ENCODE measurements around the gene COMT. TPM values are rescaled to one million over a fixed set of nuclear protein-coding genes. Genes with fewer than 3 reads are reported as not detected.
A peak's percentile ranks its signal among the peaks of the same experiment; 100 is the strongest.

The COMT gene
- total RNA-seq, 1 experiment from 2014 or later: 109 TPM

- no TSS peak for BruUV-seq (replicated peaks)
- no peak for TF ChIP-seq EZH2phosphoT487 (IDR thresholded peaks at IDR 0.05; ENCODE audit: borderline replicate concordance)
- TF ChIP-seq MAX (IDR thresholded peaks at IDR 0.05): peak; percentile 40; the same call in 1 of the 2 replicates
- TF ChIP-seq ELF1 (IDR thresholded peaks at IDR 0.05; ENCODE audit: borderline replicate concordance, low read depth): no peak
- TF ChIP-seq, protein P1, sequence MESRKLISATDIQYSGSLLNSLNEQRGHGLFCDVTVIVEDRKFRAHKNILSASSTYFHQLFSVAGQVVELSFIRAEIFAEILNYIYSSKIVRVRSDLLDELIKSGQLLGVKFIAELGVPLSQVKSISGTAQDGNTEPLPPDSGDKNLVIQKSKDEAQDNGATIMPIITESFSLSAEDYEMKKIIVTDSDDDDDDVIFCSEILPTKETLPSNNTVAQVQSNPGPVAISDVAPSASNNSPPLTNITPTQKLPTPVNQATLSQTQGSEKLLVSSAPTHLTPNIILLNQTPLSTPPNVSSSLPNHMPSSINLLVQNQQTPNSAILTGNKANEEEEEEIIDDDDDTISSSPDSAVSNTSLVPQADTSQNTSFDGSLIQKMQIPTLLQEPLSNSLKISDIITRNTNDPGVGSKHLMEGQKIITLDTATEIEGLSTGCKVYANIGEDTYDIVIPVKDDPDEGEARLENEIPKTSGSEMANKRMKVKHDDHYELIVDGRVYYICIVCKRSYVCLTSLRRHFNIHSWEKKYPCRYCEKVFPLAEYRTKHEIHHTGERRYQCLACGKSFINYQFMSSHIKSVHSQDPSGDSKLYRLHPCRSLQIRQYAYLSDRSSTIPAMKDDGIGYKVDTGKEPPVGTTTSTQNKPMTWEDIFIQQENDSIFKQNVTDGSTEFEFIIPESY (IDR thresholded peaks at IDR 0.05; ENCODE audit: extremely low read depth, insufficient replicate concordance, low read length): no peak
- peak; percentile 51 for TF ChIP-seq YY1 (IDR thresholded peaks at IDR 0.05; ENCODE audit: extremely low read depth, insufficient replicate concordance, low read depth, low read length)
- no peak; the same call in 1 of the 2 replicates for TF ChIP-seq FOSL1 (IDR thresholded peaks at IDR 0.05; ENCODE audit: low read depth)
- TF ChIP-seq TCF7L2 (IDR thresholded peaks at IDR 0.05; ENCODE audit: borderline replicate concordance, extremely low read depth, insufficient read depth, insufficient read length): peak; percentile 12
- peak; percentile 30; the same call in 1 of the 2 replicates for TF ChIP-seq RAD21 (IDR thresholded peaks at IDR 0.05; ENCODE audit: low read depth)
- no peak for TF ChIP-seq SRF (IDR thresholded peaks at IDR 0.05; ENCODE audit: low read depth)
- TF ChIP-seq REST (IDR thresholded peaks at IDR 0.05; ENCODE audit: low read depth): no peak
- TF ChIP-seq SP1 (IDR thresholded peaks at IDR 0.05; ENCODE audit: low read depth): peak; percentile 96
- peak; percentile 83 for TF ChIP-seq EGR1 (IDR thresholded peaks at IDR 0.05; ENCODE audit: low read depth)
- peak; percentile 57; the same call in 1 of the 2 replicates for TF ChIP-seq POLR2AphosphoS5 (IDR thresholded peaks at IDR 0.05; ENCODE audit: low read depth, low read length)
- TF ChIP-seq, protein P2, sequence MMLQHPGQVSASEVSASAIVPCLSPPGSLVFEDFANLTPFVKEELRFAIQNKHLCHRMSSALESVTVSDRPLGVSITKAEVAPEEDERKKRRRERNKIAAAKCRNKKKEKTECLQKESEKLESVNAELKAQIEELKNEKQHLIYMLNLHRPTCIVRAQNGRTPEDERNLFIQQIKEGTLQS (IDR thresholded peaks at IDR 0.05): no peak
- no peak for TF ChIP-seq EZH2 (IDR thresholded peaks at IDR 0.05)
- peak; percentile 76 for TF ChIP-seq JUND (IDR thresholded peaks at IDR 0.05)
- TF ChIP-seq POLR2A (IDR thresholded peaks at IDR 0.05; ENCODE audit: borderline replicate concordance, extremely low read depth, insufficient read depth, insufficient read length): no peak
- H4K20me1 ChIP-seq (ENCODE audit: insufficient read depth): no peaks in the 10 kb centered on the region
- no peak overlapping the region for H2AFZ ChIP-seq (ENCODE audit: low read depth, low read length, poor library complexity, severe bottlenecking)
- peak; percentile 86 for DNase-seq (ENCODE audit: low read depth, low spot score)
- no peaks in the 10 kb centered on the region for H3K9me3 ChIP-seq (ENCODE audit: control insufficient read depth in 1 of 2, insufficient read depth in 1 of 2, low read depth in 1 of 2, low read length in 2 of 2)
- no peaks in the 10 kb centered on the region for H3K79me2 ChIP-seq (ENCODE audit: insufficient read depth, low read length)
- H3K4me2 ChIP-seq (ENCODE audit: low read length): peak overlapping the region; percentile 99
- peak overlapping the region; percentile 99 for H3K27ac ChIP-seq (ENCODE audit: low read depth, low read length)
- H3K9me2 ChIP-seq (ENCODE audit: insufficient read depth): no peaks in the 10 kb centered on the region
- POLR2A ChIA-PET: interaction anchor here (0.7 to 1.3 kb wide), 5 partner anchors 7 to 188 kb away, joined by 3 to 5 read pairs (median 3); no protein-coding TSS in a partner anchor
- RAD21 ChIA-PET (ENCODE audit: low non-redundant PET in 1 of 2, low total read pairs in 2 of 2, uncharacterized antibody in 2 of 2, unreplicated experiment in 2 of 2): interaction anchor here in 1 of 2 experiments (1.7 kb wide), 1 partner anchor 233 kb away, joined by 5 read pairs; no protein-coding TSS in a partner anchor
- H3K4me3 ChIP-seq (replicated peaks in 1 of 2; ENCODE audit: low read depth in 1 of 2, low read length in 2 of 2): peak overlapping the region; percentile 46 to 64
- intact Hi-C loops (cut with micrococcal nuclease): loop anchor here (10.0 kb wide), 1 partner anchor 152 kb away; the partner anchor contains the start of genes RANBP1 and TRMT2A
- ATAC-seq: peak; percentile 83
- peaks cover 4 to 15% of the 10 kb centered on the region in 2 experiments; a peak in 3 of 4 replicates for H3K36me3 ChIP-seq (ENCODE audit: control insufficient read depth in 1 of 2, insufficient read depth in 2 of 2, low read length in 2 of 2)
- H3K27me3 ChIP-seq (ENCODE audit: insufficient read depth, low read length): no peaks in the 10 kb centered on the region
- peaks cover 44 to 60% of the 10 kb centered on the region in 2 experiments for H3K4me1 ChIP-seq (ENCODE audit: control insufficient read depth in 1 of 2, insufficient read depth in 2 of 2, low read length in 2 of 2)
- peak overlapping the region; percentile 74 for H3K9ac ChIP-seq (ENCODE audit: low read length)
- CTCF ChIA-PET: interaction anchor here (0.6 to 2.0 kb wide), 7 partner anchors 9 to 966 kb away, joined by 3 to 15 read pairs (median 3); no protein-coding TSS in a partner anchor
These were observed 21.6 kb downstream of the COMT start for GRCh38 chr22:19962909-19963806.
